T47D (cell line): ENCODE measurements around the gene TMEM174.
"Not testable (repeated sequence)": the region's sequence is repeated elsewhere in the genome, so short reads cannot be mapped to it uniquely, and the experiment has no call there.

Experiments used
- DNase-seq, 2 experiments: peaks; one replicate each; pipeline versions ENCODE4 v3.0.0 to v3.0.0-alpha.2; 2011 to 2012; ENCODE audit warnings: low read depth in 1 of 2, low spot score in 1 of 2
- JUND ChIP-seq: IDR thresholded peaks from 2 replicates; pipeline ENCODE4 v1.6.1; 2012; ENCODE audit warnings: low read depth
- in situ Hi-C: cut with HindIII; loops from 2 replicates; pipeline ENCODE4 v1.10.0; 2016; ENCODE audit warnings: low sequenced_read_pairs, low pct_unique_long_range_greater_than_20kb

TMEM174 gene

GRCh38 chr5:73188764-73189531, 16.0 kb downstream of the TMEM174 start:
- TF ChIP-seq JUND = no peak
- DNase-seq = peak in 1 of 2 experiments; percentile 30
- in situ Hi-C loops = no loop called here

GRCh38 chr5:73189871-73190376, 16.9 kb downstream of the TMEM174 start:
- no peak for DNase-seq
- TF ChIP-seq JUND = no peak
- in situ Hi-C loops = no loop called here

GRCh38 chr5:73192370-73192769, 19.4 kb downstream of the TMEM174 start:
- in situ Hi-C loops = no loop called here
- no peak for TF ChIP-seq JUND
- no peak for DNase-seq

GRCh38 chr5:73193592-73193991, 20.6 kb downstream of the TMEM174 start:
- in situ Hi-C loops = no loop called here

GRCh38 chr5:73196201-73196600, 23.2 kb downstream of the TMEM174 start:
- no peak for DNase-seq
- no peak for TF ChIP-seq JUND
- in situ Hi-C loops = no loop called here

More at GRCh38 chr5:73193592-73193991, 20.6 kb downstream of the TMEM174 start:
- no peak for TF ChIP-seq JUND
- no peak for DNase-seq

- no peak for TF ChIP-seq JUND
- no peak for DNase-seq
- in situ Hi-C loops = no loop called here
These were observed 24.8 kb downstream of the TMEM174 start for GRCh38 chr5:73197637-73198257.

GRCh38 chr5:73198833-73199592, 26.0 kb downstream of the TMEM174 start:
- TF ChIP-seq JUND = no peak
- no peak for DNase-seq
- in situ Hi-C loops = no loop called here

- DNase-seq = no peak
- in situ Hi-C loops = no loop called here
These were observed 26.7 kb downstream of the TMEM174 start for GRCh38 chr5:73199671-73200070.

GRCh38 chr5:73201547-73202513, 28.8 kb downstream of the TMEM174 start:
- in situ Hi-C loops = no loop called here
- no peak for TF ChIP-seq JUND
- peak; percentile 89 to 93 for DNase-seq

More at GRCh38 chr5:73199671-73200070, 26.7 kb downstream of the TMEM174 start:
- TF ChIP-seq JUND = no peak

- in situ Hi-C loops = no loop called here
- no peak for TF ChIP-seq JUND
- peak in 1 of 2 experiments; percentile 22 for DNase-seq
These were observed 31.3 kb downstream of the TMEM174 start for GRCh38 chr5:73204332-73204731.

- in situ Hi-C loops = no loop called here
- TF ChIP-seq JUND = no peak
- DNase-seq = no peak
These were observed 31.7 kb downstream of the TMEM174 start for GRCh38 chr5:73204733-73205132.

GRCh38 chr5:73205305-73205704, 32.3 kb downstream of the TMEM174 start:
- TF ChIP-seq JUND = no peak
- no peak for DNase-seq
- in situ Hi-C loops = no loop called here

- in situ Hi-C loops, DNase-seq: not testable (repeated sequence)
These were observed 34.2 kb downstream of the TMEM174 start for GRCh38 chr5:73207239-73207638.

GRCh38 chr5:73209075-73209474, 36.1 kb downstream of the TMEM174 start:
- DNase-seq, in situ Hi-C loops: not testable (repeated sequence)

- in situ Hi-C loops, DNase-seq: not testable (repeated sequence)
These were observed 39.7 kb downstream of the TMEM174 start for GRCh38 chr5:73212693-73213092.
